ENCODE data around the gene MAGEA2B. TPM values are rescaled to one million over a fixed set of nuclear protein-coding genes. Genes with fewer than 3 reads are reported as not detected.
"Not testable (repeated sequence)": the region's sequence is repeated elsewhere in the genome, so short reads cannot be mapped to it uniquely, and the experiment has no call there.

Gene MAGEA2B
- total and polyA plus RNA-seq, 2 of the 8 experiments (the other 6 are each of a cell fraction or from before 2014, with no cell fraction given): 1.3 TPM; not detected in 1

- H3K79me2 ChIP-seq (ENCODE audit: control insufficient read depth in 1 of 2, insufficient read depth in 2 of 2, low read length in 2 of 2); POLR2A ChIA-PET (ENCODE audit: partially characterized antibody); H3K23me2 ChIP-seq (ENCODE audit: low read depth, low read length); H3K4me1 ChIP-seq (replicated peaks in 1 of 4; ENCODE audit: control insufficient read depth in 3 of 4, insufficient read depth in 4 of 4, low read length in 3 of 4); H2BK15ac ChIP-seq (ENCODE audit: low read length); H2BK5ac ChIP-seq (ENCODE audit: low read depth, low read length); H3K27ac ChIP-seq (ENCODE audit: low read depth, low read length); H3K14ac ChIP-seq (ENCODE audit: insufficient read length); H2BK12ac ChIP-seq (ENCODE audit: low read depth, low read length); H4K8ac ChIP-seq (ENCODE audit: extremely low read depth, insufficient read depth, low read length); H4K5ac ChIP-seq (ENCODE audit: insufficient read length, low read depth, low read length); H3K79me1 ChIP-seq (ENCODE audit: low read depth, low read length); H2BK20ac ChIP-seq (ENCODE audit: low read length); H3K4me2 ChIP-seq (ENCODE audit: insufficient read depth in 1 of 2, low read depth in 2 of 2, low read length in 2 of 2); H3K4ac ChIP-seq (replicated peaks; ENCODE audit: insufficient read length, low read depth, low read length); H3K36me3 ChIP-seq (ENCODE audit: control insufficient read depth in 2 of 4, insufficient read depth in 4 of 4, low read length in 3 of 4); H3K23ac ChIP-seq (ENCODE audit: insufficient read length); H3K27me3 ChIP-seq (replicated peaks in 1 of 4; ENCODE audit: control insufficient read depth in 3 of 4, extremely low read depth in 1 of 4, insufficient read depth in 3 of 4, low read length in 3 of 4); DNase-seq (ENCODE audit: low read depth in 1 of 2, low spot score in 2 of 2); H3K9ac ChIP-seq (replicated peaks in 1 of 4; ENCODE audit: extremely low read depth in 1 of 4, low read depth in 3 of 4, low read length in 3 of 4); FAIRE-seq; H4K91ac ChIP-seq (replicated peaks; ENCODE audit: insufficient read length, low read length); H3K4me3 ChIP-seq (ENCODE audit: extremely low read depth in 1 of 4, insufficient read depth in 2 of 4, low read depth in 3 of 4, low read length in 4 of 4); CTCF ChIA-PET (ENCODE audit: partially characterized antibody); H3K56ac ChIP-seq (replicated peaks; ENCODE audit: insufficient read length, low read depth, low read length); H3K9me3 ChIP-seq (ENCODE audit: insufficient read depth in 2 of 2, low read depth in 1 of 2, low read length in 1 of 2); H4K20me1 ChIP-seq (replicated peaks in 1 of 2; ENCODE audit: control insufficient read depth in 1 of 2, insufficient read depth in 2 of 2, low read length in 2 of 2); H2AK5ac ChIP-seq (ENCODE audit: low read depth, low read length); H2AFZ ChIP-seq (ENCODE audit: low read length); H2BK120ac ChIP-seq (replicated peaks; ENCODE audit: low read depth, low read length); H3K18ac ChIP-seq (ENCODE audit: extremely low read depth, low read length): not testable (repeated sequence)
- WGBS, 2 experiments (ENCODE audit: extremely low coverage in 1 of 2, insufficient coverage in 1 of 2, insufficient read length in 1 of 2, insufficient replicate concordance in 2 of 2, low coverage in 1 of 2, low lambda C conversion rate in 2 of 2, missing lambda C conversion rate in 1 of 2): no CpG with 5 or more reads among the region's 2 CpGs
Measured at GRCh38 chrX:152709173-152709572, 5.3 kb upstream of the MAGEA2B start, which contains the start of gene CSAG2. TSS of gene CSAG2 (minus strand) at chrX:152709273. CDS start at chrX:152709112, 161 bp downstream.

GRCh38 chrX:152713195-152713594, 1.2 kb upstream of the MAGEA2B start:
- H2AFZ ChIP-seq (ENCODE audit: low read length); H3K79me1 ChIP-seq (ENCODE audit: low read depth, low read length); H4K20me1 ChIP-seq (replicated peaks in 1 of 2; ENCODE audit: control insufficient read depth in 1 of 2, insufficient read depth in 2 of 2, low read length in 2 of 2); H3K9me3 ChIP-seq (ENCODE audit: insufficient read depth in 2 of 2, low read depth in 1 of 2, low read length in 1 of 2); H3K36me3 ChIP-seq (ENCODE audit: control insufficient read depth in 2 of 4, insufficient read depth in 4 of 4, low read length in 3 of 4); H3K27ac ChIP-seq (ENCODE audit: low read depth, low read length); H2BK20ac ChIP-seq (ENCODE audit: low read length); H3K79me2 ChIP-seq (ENCODE audit: control insufficient read depth in 1 of 2, insufficient read depth in 2 of 2, low read length in 2 of 2); H3K4ac ChIP-seq (replicated peaks; ENCODE audit: insufficient read length, low read depth, low read length); FAIRE-seq; H4K8ac ChIP-seq (ENCODE audit: extremely low read depth, insufficient read depth, low read length); H3K4me3 ChIP-seq (ENCODE audit: extremely low read depth in 1 of 4, insufficient read depth in 2 of 4, low read depth in 3 of 4, low read length in 4 of 4); H3K14ac ChIP-seq (ENCODE audit: insufficient read length); H4K91ac ChIP-seq (replicated peaks; ENCODE audit: insufficient read length, low read length); DNase-seq (ENCODE audit: low read depth in 1 of 2, low spot score in 2 of 2); H3K4me1 ChIP-seq (replicated peaks in 1 of 4; ENCODE audit: control insufficient read depth in 3 of 4, insufficient read depth in 4 of 4, low read length in 3 of 4); H3K27me3 ChIP-seq (replicated peaks in 1 of 4; ENCODE audit: control insufficient read depth in 3 of 4, extremely low read depth in 1 of 4, insufficient read depth in 3 of 4, low read length in 3 of 4); H3K23me2 ChIP-seq (ENCODE audit: low read depth, low read length); H2BK5ac ChIP-seq (ENCODE audit: low read depth, low read length); H2AK5ac ChIP-seq (ENCODE audit: low read depth, low read length); H4K5ac ChIP-seq (ENCODE audit: insufficient read length, low read depth, low read length); H3K56ac ChIP-seq (replicated peaks; ENCODE audit: insufficient read length, low read depth, low read length); H2BK15ac ChIP-seq (ENCODE audit: low read length); CTCF ChIA-PET (ENCODE audit: partially characterized antibody); H2BK120ac ChIP-seq (replicated peaks; ENCODE audit: low read depth, low read length); H3K18ac ChIP-seq (ENCODE audit: extremely low read depth, low read length); H2BK12ac ChIP-seq (ENCODE audit: low read depth, low read length); POLR2A ChIA-PET (ENCODE audit: partially characterized antibody); H3K4me2 ChIP-seq (ENCODE audit: insufficient read depth in 1 of 2, low read depth in 2 of 2, low read length in 2 of 2); H3K23ac ChIP-seq (ENCODE audit: insufficient read length); H3K9ac ChIP-seq (replicated peaks in 1 of 4; ENCODE audit: extremely low read depth in 1 of 4, low read depth in 3 of 4, low read length in 3 of 4): not testable (repeated sequence)
- WGBS, 2 experiments (ENCODE audit: extremely low coverage in 1 of 2, insufficient coverage in 1 of 2, insufficient read length in 1 of 2, insufficient replicate concordance in 2 of 2, low coverage in 1 of 2, low lambda C conversion rate in 2 of 2, missing lambda C conversion rate in 1 of 2): no CpG with 5 or more reads among the region's 5 CpGs
